ENCODE data around the gene FAM3C.
"Not testable (repeated sequence)": the region's sequence is repeated elsewhere in the genome, so short reads cannot be mapped to it uniquely, and the experiment has no call there.

FAM3C gene

GRCh38 chr7:121330053-121330833 lies 65.9 kb downstream of the FAM3C start:
- no peak for DNase-seq (ENCODE audit: low read depth in 2 of 2)

- no peak for DNase-seq (ENCODE audit: low read depth in 2 of 2)
Observed at GRCh38 chr7:121329191-121330052, 66.7 kb downstream of the FAM3C start.

- no peak for DNase-seq (ENCODE audit: low read depth in 2 of 2)
Observed at GRCh38 chr7:121328508-121329190, 67.5 kb downstream of the FAM3C start, which contains the start of gene WNT16. TSS of gene WNT16 (plus strand) at chr7:121329000. CDS start at chr7:121329293, 293 bp downstream.

DNA sequence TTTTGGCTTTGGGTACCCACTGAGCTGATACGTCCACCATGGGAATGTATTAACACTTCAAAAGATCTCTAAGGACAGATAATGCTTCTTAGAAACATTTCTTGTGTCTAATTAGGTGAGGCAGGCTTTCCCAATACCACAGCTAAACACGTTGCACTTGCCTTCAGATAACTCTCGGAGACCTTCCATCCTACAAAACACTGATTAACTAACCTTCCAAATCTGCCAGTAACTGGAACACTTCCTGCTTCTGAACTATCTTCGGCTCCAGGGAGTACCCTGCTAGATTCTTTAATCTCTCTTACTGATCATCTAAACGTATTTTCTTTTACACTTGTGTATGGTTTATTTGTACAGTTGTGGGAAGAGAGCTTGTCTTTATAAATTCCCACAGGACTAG lies 68.4 kb downstream of the FAM3C start:
- DNase-seq (ENCODE audit: low read depth in 2 of 2), result no peak

- no peak for DNase-seq (ENCODE audit: low read depth in 2 of 2)
Observed at GRCh38 chr7:121323515-121324302, 72.4 kb downstream of the FAM3C start.

- DNase-seq (ENCODE audit: low read depth in 2 of 2), result no peak
Observed at GRCh38 chr7:121322460-121322859, 73.6 kb downstream of the FAM3C start.

DNA sequence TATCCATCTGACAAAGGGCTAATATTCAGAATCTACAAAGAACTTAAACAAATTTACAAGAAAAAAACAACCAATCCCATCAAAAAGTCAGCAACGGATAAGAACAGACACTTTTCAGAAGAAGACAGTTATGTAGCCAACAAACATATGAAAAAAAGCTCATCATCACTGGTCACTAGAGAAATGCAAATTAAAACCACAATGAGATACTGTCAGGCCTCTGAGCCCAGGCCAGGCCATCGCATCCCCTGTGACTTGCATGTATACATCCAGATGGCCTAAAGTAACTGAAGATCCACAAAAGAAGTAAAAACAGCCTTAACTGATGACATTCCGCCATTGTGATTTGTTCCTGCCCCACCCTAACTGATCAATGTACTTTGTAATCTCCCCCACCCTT lies 80.9 kb downstream of the FAM3C start:
- DNase-seq (ENCODE audit: low read depth in 2 of 2), result not testable (repeated sequence)

GRCh38 chr7:121313793-121314676 lies 82.1 kb downstream of the FAM3C start:
- DNase-seq (ENCODE audit: low read depth in 2 of 2), result no peak

- DNase-seq (ENCODE audit: low read depth in 2 of 2), result no peak
Observed at GRCh38 chr7:121313220-121313792, 82.8 kb downstream of the FAM3C start.

DNA sequence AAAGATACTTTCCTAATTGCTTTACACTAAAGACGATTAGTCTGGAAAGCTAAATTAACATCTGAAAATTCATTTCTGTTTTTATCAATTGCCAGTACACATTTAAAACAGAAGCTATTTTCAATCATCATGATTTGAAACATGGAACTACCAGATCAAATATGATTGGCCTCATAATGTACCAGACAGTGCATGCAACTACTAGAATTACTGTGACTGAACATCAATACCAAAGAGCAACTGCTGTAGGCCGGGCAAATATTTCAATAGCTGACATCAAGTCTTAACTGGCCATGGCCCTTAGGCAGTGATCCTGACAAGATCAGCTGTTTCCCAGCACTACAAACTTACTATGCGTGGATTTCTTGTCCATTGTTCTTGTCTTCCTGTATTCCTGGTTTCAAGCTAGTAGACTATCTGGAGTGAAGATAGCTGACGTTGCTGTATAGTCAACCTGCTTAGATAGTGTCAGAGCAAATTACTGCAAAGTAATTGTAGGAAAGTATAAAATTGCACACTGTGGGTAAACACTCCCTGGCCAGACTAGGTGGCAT lies 89.0 kb downstream of the FAM3C start:
- DNase-seq (ENCODE audit: low read depth in 2 of 2), result no peak

DNA sequence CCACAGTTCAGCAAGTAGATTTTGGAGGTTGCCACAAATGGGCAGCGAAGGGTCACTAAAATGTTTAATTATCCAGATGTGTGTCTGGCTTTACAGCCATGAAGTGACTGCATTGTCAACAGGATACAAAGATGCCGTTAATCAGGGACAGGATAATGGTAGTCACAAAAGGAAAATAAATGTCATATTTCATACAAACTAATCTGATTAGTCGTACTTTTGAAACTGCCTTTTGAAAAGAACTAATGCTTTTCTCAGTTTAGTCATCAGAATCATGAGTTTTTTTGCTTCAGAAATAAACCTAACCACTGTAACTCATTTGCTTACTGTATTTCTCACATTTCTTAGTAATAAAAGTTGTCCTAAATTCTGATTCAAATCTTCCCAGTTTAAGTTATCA lies 89.5 kb downstream of the FAM3C start:
- no peak for DNase-seq (ENCODE audit: low read depth in 2 of 2)

DNA sequence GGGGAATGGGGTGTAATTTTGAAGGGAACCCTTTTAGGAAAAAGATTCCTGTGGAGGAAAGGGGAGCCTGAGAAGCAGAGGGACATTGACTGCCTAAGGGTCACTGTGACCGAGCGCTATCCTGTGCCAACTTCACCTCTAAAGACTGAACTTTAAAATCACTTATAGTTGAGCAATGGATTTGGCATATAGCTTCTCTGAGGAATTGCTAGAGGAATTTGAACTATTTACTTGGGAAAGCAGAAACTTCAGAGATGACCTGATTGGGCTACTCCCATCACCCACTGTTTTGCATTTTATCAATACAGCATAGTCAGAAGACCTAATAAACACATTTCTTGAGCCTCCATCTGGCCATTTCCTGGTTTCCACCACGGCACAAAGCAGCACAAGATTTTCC lies 91.0 kb downstream of the FAM3C start:
- DNase-seq (ENCODE audit: low read depth in 2 of 2), result no peak

DNA sequence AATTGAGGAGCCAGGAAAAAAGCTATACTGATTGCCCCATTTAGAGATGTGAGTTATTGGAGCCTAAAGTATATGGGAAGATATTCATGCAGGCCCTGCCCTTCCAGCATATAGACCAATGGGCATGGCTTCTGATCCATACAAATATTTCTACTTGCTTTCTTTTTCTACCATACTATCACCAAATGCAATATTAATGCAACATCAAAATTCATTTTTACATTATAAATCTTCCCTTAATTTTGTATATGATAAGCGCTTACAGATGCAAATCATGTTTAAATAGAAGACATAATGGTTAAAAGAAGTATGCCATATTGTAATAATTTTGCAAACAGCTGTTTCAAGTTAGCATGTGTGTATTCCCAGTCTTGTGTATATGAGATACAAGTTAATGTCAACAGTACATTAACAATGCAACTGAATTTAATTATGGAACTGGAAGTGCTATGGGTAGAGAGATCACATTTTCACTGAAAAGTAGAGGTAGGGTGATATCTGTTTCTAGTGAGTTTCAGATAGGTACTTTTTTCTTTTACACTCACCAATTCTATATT lies 91.9 kb downstream of the FAM3C start:
- DNase-seq (ENCODE audit: low read depth in 2 of 2), result no peak

GRCh38 chr7:121303422-121304101 lies 92.5 kb downstream of the FAM3C start:
- no peak for DNase-seq (ENCODE audit: low read depth in 2 of 2)

DNA sequence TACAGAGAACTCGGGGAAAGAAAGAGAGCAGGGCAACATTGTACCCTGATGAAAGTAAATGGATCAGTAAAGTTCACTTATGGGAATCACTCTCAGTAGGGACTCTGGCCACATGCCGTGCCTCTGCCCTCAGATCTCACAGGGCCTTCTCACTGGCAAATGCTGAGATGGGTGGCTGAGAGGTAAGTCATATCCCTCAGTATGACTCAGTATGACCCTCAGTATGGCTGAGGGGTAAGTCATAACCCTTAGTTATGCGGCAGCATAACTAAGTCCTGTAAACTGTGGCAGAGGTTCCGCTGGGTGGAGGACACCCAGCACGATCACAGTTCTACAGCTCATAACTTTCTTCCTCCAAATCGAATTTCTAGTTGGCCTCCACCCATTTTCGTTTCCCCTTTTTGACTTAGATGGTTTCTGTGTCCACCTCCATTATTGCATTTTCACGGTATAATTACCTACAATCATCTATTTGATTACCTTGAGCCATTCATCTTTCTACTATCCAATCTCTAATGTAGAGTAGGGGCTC lies 93.8 kb downstream of the FAM3C start:
- no peak for DNase-seq (ENCODE audit: low read depth in 2 of 2)

- DNase-seq (ENCODE audit: low read depth in 2 of 2), result no peak
Observed at GRCh38 chr7:121301446-121302213, 94.5 kb downstream of the FAM3C start.

- DNase-seq (ENCODE audit: low read depth in 2 of 2), result no peak
Observed at GRCh38 chr7:121300685-121301420, 95.3 kb downstream of the FAM3C start.

Measured in stimulated activated CD8-positive, alpha-beta memory T cell treated with anti-CD3 and anti-CD28 coated beads, Interleukin-7, amount 100 ng/mL, for 1 hour (primary cell).